Sigmoid colon (tissue), 7 donors: ENCODE measurements around the gene MYADM. TPM values are rescaled to one million over a fixed set of nuclear protein-coding genes. Genes with fewer than 3 reads are reported as not detected.
A peak's percentile ranks its signal among the peaks of the same experiment; 100 is the strongest.

Experiments used
- DNase-seq: peaks from one replicate; pipeline ENCODE4 v3.0.0-alpha.2; 2019
- H3K27ac ChIP-seq, 4 donors: fragments of 200-600 bp; sonication (generic); one replicate each; pipeline ENCODE4 v1.5.1; 2016 to 2019; ENCODE audit warnings: mild to moderate bottlenecking in 1 of 4
- H3K27me3 ChIP-seq, 3 donors: fragments of 200-600 bp; sonication (generic); one replicate each; pipeline ENCODE4 v1.5.1; 2019; ENCODE audit warnings: mild to moderate bottlenecking in 1 of 3
- H3K36me3 ChIP-seq, 4 donors: fragments of 200-600 bp; sonication (generic); one replicate each; pipeline ENCODE4 v1.5.1; 2016 to 2019
- H3K4me1 ChIP-seq, 4 donors: fragments of 200-600 bp; sonication (generic); one replicate each; pipeline ENCODE4 v1.5.1; 2017 to 2019
- H3K4me3 ChIP-seq, 4 donors: fragments of 200-600 bp; sonication (generic); one replicate each; pipeline ENCODE4 v1.5.1; 2017 to 2019; ENCODE audit warnings: mild to moderate bottlenecking in 2 of 4, moderate library complexity in 1 of 4
- H3K9me3 ChIP-seq, 4 donors: fragments of 200-600 bp in 3 of 4; sonication (generic) in 3 of 4; one replicate each; pipeline versions ENCODE4 v1.5.1 to v1.6.1; 2013 to 2019
- EP300 ChIP-seq, 4 donors: sonication (generic); formaldehyde crosslinking; IDR thresholded peaks; one replicate each; pipeline ENCODE4 v1.6.1; 2017; ENCODE audit warnings: antibody characterized with exemption in 4 of 4
- POLR2A ChIP-seq, 2 donors: fragments of 450-650 bp; IDR thresholded peaks; one replicate each; pipeline ENCODE4 v1.6.1; 2016; ENCODE audit warnings: antibody characterized with exemption in 2 of 2, mild to moderate bottlenecking in 2 of 2, moderate library complexity in 2 of 2
- POLR2AphosphoS5 ChIP-seq, 4 donors: sonication (generic); formaldehyde crosslinking; IDR thresholded peaks; one replicate each; pipeline ENCODE4 v1.6.1; 2017; ENCODE audit warnings: antibody characterized with exemption in 4 of 4
- WGBS, 2 donors: extraction: QIAGEN DNeasy Blood & Tissue Kit; methylation state at CpG; one replicate each; pipeline ENCODE4 v1.1.7; 2013; 5-methylcytosine and 5-hydroxymethylcytosine counted together
- intact Hi-C: fragments of 100-400 bp; cut with DNase I; formaldehyde crosslinking; loops from one replicate; pipeline ENCODE4 v1.15.1; 2023
- polyA plus RNA-seq, 3 donors: library from polyadenylated mRNA; stranded (reverse); fragments of 200-250 nt; gene quantifications; one replicate each; pipeline ENCODE4 v1.2.3, GENCODE V29; 2013
- total RNA-seq, 4 donors: library from RNA; depleted of rRNA; stranded (reverse); fragments of >200 nt; gene quantifications; one replicate each; pipeline ENCODE4 v1.1.0, GENCODE V29; 2016
- TF ChIP-seq, protein P1 (sequence below), 4 experiments: fragments of 450-650 bp in 3 of 4; fragments of 200-600 bp in 1 of 4; IDR thresholded peaks; one replicate each; pipeline ENCODE4 v1.5.1; 2016 to 2019; ENCODE audit warnings: antibody characterized with exemption in 4 of 4, mild to moderate bottlenecking in 3 of 4, moderate library complexity in 2 of 4
- donor health status: healthy with polysubstance abuse.
- donor health status: Bipolar disorder and iron deficiency.
- donor health status: healthy.

Gene MYADM
- total and polyA plus RNA-seq, 7 donors, result 7.9 to 189 (median 65.5) TPM

DNA sequence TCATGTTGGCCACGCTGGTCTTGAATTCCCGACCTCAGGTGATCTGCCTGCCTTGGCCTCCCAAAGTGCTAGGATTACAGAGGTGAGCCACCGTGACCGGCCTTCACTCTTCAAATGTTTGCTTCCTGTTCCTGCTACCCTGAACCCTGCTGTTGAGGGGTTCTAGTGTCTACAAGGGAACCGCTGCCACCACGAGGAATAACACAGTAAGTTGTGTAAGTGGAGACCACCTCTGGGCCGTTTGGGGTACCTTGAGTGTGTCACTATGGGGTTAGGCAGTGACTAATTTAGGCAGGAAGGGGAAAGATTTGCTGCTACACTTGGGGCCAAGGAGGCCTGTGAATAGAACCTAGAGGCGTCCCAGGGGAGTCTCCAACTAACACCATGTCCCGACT, 2.2 kb upstream of the MYADM start:
- Histone ChIP-seq H3K9me3 (no peaks in the 10 kb centered on the region), H3K4me1 (peaks cover 0 to 32% (median 25%) of the 10 kb centered on the region in 4 donors), H3K4me3 (peak overlapping the region in 3 of 4 donors; percentile 79 to 93 (median 91)), H3K27me3 (no peaks in the 10 kb centered on the region), H3K36me3 (peaks cover 0 to 2% (median 0%) of the 10 kb centered on the region in 4 donors), H3K27ac (peak overlapping the region; percentile 94 to 98 (median 96))
- no peak for DNase-seq
- WGBS, 2 donors, result 44 to 52% methylated on average over 9 of the region's 9 CpGs
- intact Hi-C loops, result loop anchor here (5.0 to 10.0 kb wide), 6 partner anchors 582 to 1542 kb away; partner anchors contain the start of genes LENG8, LENG9, PPP1R12C and RPL28
- no peak for TF ChIP-seq POLR2A (IDR thresholded peaks at IDR 0.05)
- TF ChIP-seq, protein P1, sequence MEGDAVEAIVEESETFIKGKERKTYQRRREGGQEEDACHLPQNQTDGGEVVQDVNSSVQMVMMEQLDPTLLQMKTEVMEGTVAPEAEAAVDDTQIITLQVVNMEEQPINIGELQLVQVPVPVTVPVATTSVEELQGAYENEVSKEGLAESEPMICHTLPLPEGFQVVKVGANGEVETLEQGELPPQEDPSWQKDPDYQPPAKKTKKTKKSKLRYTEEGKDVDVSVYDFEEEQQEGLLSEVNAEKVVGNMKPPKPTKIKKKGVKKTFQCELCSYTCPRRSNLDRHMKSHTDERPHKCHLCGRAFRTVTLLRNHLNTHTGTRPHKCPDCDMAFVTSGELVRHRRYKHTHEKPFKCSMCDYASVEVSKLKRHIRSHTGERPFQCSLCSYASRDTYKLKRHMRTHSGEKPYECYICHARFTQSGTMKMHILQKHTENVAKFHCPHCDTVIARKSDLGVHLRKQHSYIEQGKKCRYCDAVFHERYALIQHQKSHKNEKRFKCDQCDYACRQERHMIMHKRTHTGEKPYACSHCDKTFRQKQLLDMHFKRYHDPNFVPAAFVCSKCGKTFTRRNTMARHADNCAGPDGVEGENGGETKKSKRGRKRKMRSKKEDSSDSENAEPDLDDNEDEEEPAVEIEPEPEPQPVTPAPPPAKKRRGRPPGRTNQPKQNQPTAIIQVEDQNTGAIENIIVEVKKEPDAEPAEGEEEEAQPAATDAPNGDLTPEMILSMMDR (IDR thresholded peaks at IDR 0.05), result no peak
- TF ChIP-seq EP300 (IDR thresholded peaks at IDR 0.05), result no peak
- TF ChIP-seq POLR2AphosphoS5 (IDR thresholded peaks at IDR 0.05), result no peak

DNA sequence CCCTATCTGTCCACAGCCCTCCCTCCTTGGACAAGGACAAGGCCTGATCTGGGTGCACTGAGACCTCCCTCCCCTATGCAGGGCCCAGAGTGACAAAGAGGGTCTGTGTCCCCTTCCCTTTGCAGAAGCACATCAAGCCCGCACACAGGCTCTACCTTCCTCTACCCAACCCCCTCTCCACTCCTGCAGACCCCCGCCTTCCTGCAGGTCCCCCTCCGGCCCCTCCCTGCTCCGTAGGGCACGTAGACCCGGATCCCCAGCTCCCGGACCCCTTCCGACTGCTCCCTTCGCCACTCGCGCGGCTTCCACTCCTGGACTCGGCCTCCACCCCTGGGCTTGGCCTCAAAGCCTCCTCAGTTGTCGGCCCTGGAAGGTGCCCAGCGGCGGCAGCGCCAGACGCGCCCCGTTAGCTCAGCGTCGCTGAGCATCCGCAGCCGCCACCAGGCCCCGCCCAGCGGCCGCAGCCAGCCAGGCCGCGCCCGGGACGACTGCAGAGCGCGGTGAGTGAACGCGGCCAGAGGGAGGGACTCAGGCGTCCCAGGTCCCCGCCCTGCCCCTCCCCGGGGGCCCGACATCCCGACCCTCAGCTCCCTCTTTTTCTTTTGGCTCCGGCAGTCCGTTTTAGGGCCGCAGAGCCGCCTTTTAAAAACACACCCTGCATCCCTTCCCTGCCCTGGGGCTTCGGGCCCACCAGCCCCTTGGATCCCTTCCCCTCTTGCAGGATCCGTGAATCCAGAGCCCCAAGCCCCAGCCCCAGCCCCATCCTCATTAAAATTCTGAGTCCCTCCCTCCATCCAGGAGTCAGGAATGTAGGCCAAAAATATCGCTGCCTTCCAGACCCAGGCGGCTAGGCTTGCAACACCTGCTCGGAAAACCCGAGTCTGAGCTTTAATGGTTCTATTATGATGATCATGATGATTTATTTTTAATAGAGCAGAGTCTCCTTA, 1.5 kb upstream of the MYADM start:
- intact Hi-C loops, result loop anchor here (5.0 to 10.0 kb wide), 6 partner anchors 581 to 1541 kb away; partner anchors contain the start of genes LENG8, LENG9, PPP1R12C and RPL28
- TF ChIP-seq POLR2A (IDR thresholded peaks at IDR 0.05), result peak; percentile 30 to 37
- TF ChIP-seq, protein P1 (IDR thresholded peaks at IDR 0.05), result peak in 1 of 4 experiments; percentile 10
- TF ChIP-seq POLR2AphosphoS5 (IDR thresholded peaks at IDR 0.05), result peak; percentile 19 to 80 (median 72)
- no peak for TF ChIP-seq EP300 (IDR thresholded peaks at IDR 0.05)
- H3K36me3 ChIP-seq, result peaks cover 0 to 6% (median 0%) of the 10 kb centered on the region in 4 donors
- DNase-seq, result peak; percentile 91
- peak overlapping the region; percentile 36 to 93 (median 85) for H3K4me3 ChIP-seq
- H3K27ac ChIP-seq, result peak overlapping the region; percentile 94 to 98 (median 96)
- H3K9me3 ChIP-seq, result no peaks in the 10 kb centered on the region
- 2 to 4% methylated on average over 50 of the region's 50 CpGs for WGBS, 2 donors
- no peaks in the 10 kb centered on the region for H3K27me3 ChIP-seq
- H3K4me1 ChIP-seq, result peaks cover 0 to 38% (median 32%) of the 10 kb centered on the region in 4 donors

DNA sequence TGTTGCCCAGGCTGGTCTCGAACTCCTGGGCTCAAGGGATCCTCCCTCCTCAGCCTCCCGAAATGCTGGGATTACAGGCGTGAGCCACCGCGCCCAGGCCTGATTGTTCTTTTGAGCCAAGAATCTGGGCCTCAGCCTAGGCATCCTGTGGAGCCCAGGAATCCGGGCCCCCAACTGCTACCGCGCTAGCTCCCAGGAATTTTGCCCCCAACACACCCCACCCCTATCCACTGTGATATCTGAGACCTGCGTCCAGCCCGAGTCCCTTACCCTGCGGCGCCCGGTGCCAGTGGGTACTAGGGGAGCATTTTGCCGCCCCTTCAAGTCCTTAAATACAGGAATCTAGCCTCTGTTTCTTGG, 838 bp upstream of the MYADM start:
- intact Hi-C loops, result loop anchor here (5.0 to 10.0 kb wide), 6 partner anchors 580 to 1540 kb away; partner anchors contain the start of genes LENG8, LENG9, PPP1R12C and RPL28
- TF ChIP-seq POLR2A (IDR thresholded peaks at IDR 0.05) (no peak), EP300 (IDR thresholded peaks at IDR 0.05) (no peak), POLR2AphosphoS5 (IDR thresholded peaks at IDR 0.05) (no peak)
- TF ChIP-seq, protein P1 (IDR thresholded peaks at IDR 0.05), result no peak
- no peak for DNase-seq

DNA sequence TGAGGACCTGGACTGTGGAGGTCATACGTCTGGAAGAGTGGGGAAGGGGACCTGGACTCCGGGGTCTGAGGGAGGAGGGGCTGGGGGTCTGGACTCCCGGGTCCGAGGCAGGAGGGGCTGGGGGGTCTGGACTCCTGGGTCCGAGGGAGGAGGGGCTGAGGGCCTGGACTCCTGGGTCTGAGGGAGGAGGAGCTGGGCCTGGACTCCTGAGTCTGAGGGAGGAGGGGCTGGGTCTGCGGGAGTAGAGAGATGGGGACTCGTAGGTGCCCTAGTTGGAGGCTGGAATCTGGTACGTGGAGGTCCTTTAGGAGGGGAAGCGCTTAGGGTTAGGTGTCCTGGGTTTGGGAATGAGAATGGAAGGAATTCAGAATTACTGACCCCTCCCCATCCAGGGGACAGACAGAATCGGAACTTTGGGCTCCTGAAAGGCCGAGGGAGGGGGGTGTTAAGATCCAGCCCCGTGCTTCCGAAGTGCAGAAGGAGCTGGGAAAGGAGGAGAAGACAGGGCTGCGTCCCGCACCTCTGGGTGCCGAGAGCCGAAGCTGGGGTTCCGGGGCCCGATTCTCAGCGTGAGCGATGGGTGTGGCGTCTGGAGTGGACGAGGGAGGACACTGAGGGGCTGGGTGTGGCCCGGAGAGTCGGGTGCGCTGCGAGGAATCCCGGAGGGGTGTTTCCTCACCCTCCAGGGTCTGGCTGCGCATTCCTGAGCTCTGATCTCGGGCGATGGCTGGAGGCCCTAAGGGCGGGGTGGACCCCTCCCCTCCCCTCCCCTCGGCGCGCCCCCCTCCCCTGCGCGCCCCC, 608 bp downstream of the MYADM start:
- H3K4me1 ChIP-seq, result peaks cover 0 to 59% (median 52%) of the 10 kb centered on the region in 4 donors
- H3K36me3 ChIP-seq, result peaks cover 0 to 17% (median 12%) of the 10 kb centered on the region in 4 donors
- H3K27ac ChIP-seq, result peak overlapping the region; percentile 94 to 98 (median 96)
- H3K4me3 ChIP-seq, result peak overlapping the region; percentile 79 to 94 (median 92)
- 0 to 1% methylated on average over 33 to 37 of the region's 37 CpGs for WGBS, 2 donors
- peak; percentile 89 for DNase-seq
- intact Hi-C loops, result loop anchor here (5.0 to 10.0 kb wide), 6 partner anchors 579 to 1539 kb away; partner anchors contain the start of genes LENG8, LENG9, PPP1R12C and RPL28
- H3K27me3 ChIP-seq, result no peaks in the 10 kb centered on the region
- TF ChIP-seq EP300 (IDR thresholded peaks at IDR 0.05) (no peak), POLR2AphosphoS5 (IDR thresholded peaks at IDR 0.05) (peak in 1 of 4 donors; percentile 3), POLR2A (IDR thresholded peaks at IDR 0.05) (no peak)
- TF ChIP-seq, protein P1 (IDR thresholded peaks at IDR 0.05), result no peak
- no peaks in the 10 kb centered on the region for H3K9me3 ChIP-seq

More for the DNA sequence above, 838 bp upstream of the MYADM start:
- Histone ChIP-seq H3K4me1 (peaks cover 0 to 45% (median 38%) of the 10 kb centered on the region in 4 donors), H3K36me3 (peaks cover 0 to 6% (median 2%) of the 10 kb centered on the region in 4 donors), H3K9me3 (no peaks in the 10 kb centered on the region), H3K4me3 (peak overlapping the region; percentile 36 to 93 (median 85)), H3K27ac (peak overlapping the region; percentile 94 to 98 (median 96)), H3K27me3 (no peaks in the 10 kb centered on the region)
- 28 to 46% methylated on average over 14 of the region's 14 CpGs for WGBS, 2 donors
